IPS-NIHi11 (cell line): ENCODE results near the gene RGS11.
A peak's percentile ranks its signal among the peaks of the same experiment; 100 is the strongest.

ENCODE experiments used
- DNase-seq: peaks from one replicate; pipeline ENCODE4 v3.0.0; 2012; ENCODE audit warnings: mixed read lengths, low spot score

The RGS11 gene

GRCh38 chr16:275786-276232, at the start of gene RGS11:
TSS of gene RGS11 (minus strand) at chr16:275944. CDS start at chr16:275911, 33 bp downstream.
- DNase-seq = no peak

GRCh38 chr16:324451-325334, 48.9 kb upstream of the RGS11 start:
- DNase-seq = peak; percentile 67

- no peak for DNase-seq
Measured at GRCh38 chr16:324201-324450, 48.4 kb upstream of the RGS11 start.

- no peak for DNase-seq
Measured at GRCh38 chr16:322476-323143, 46.9 kb upstream of the RGS11 start.

- DNase-seq = no peak
Measured at GRCh38 chr16:321532-321931, 45.8 kb upstream of the RGS11 start.

GRCh38 chr16:320206-320605, 44.5 kb upstream of the RGS11 start:
- DNase-seq = no peak

- DNase-seq = peak; percentile 83
Measured at GRCh38 chr16:318628-319027, 42.9 kb upstream of the RGS11 start.

GRCh38 chr16:317583-317982, 41.8 kb upstream of the RGS11 start:
- no peak for DNase-seq

GRCh38 chr16:316741-317464, 41.2 kb upstream of the RGS11 start:
- no peak for DNase-seq

GRCh38 chr16:314795-315299, 39.1 kb upstream of the RGS11 start:
- DNase-seq = no peak

GRCh38 chr16:314351-314750, 38.6 kb upstream of the RGS11 start:
- no peak for DNase-seq

GRCh38 chr16:311725-312124, 36.0 kb upstream of the RGS11 start:
- no peak for DNase-seq

GRCh38 chr16:309476-309875, 33.7 kb upstream of the RGS11 start:
- no peak for DNase-seq

GRCh38 chr16:307691-308312, 32.1 kb upstream of the RGS11 start:
- DNase-seq = no peak

- DNase-seq = no peak
Measured at GRCh38 chr16:306911-307370, 31.2 kb upstream of the RGS11 start.

GRCh38 chr16:305916-306626, 30.3 kb upstream of the RGS11 start:
- no peak for DNase-seq

GRCh38 chr16:303760-304505, 28.2 kb upstream of the RGS11 start:
- DNase-seq = no peak

- no peak for DNase-seq
Measured at GRCh38 chr16:301950-302349, 26.2 kb upstream of the RGS11 start.

- no peak for DNase-seq
Measured at GRCh38 chr16:301235-301634, 25.5 kb upstream of the RGS11 start.

GRCh38 chr16:297832-298231, 22.1 kb upstream of the RGS11 start:
- DNase-seq = no peak
